Muscle layer of duodenum (tissue), 2 donors: ENCODE results near the gene RBPMS2.

Source experiments
- H3K27ac ChIP-seq: one replicate; pipeline ENCODE4 v1.7.0; 2013; ENCODE audit warnings: mild to moderate bottlenecking, low read length
- H3K27me3 ChIP-seq: one replicate; pipeline ENCODE4 v1.7.0; 2013; ENCODE audit warnings: low read depth, mild to moderate bottlenecking, control low read depth, low read length
- H3K36me3 ChIP-seq, 2 donors: one replicate each; pipeline ENCODE4 v1.7.0; 2013; ENCODE audit warnings: low read length in 2 of 2, control low read depth in 1 of 2, mild to moderate bottlenecking in 1 of 2; ENCODE audit not compliant: insufficient read depth in 2 of 2, control insufficient read depth in 1 of 2
- H3K4me1 ChIP-seq, 2 donors: one replicate each; pipeline ENCODE4 v1.7.0; 2013; ENCODE audit warnings: low read length in 2 of 2, mild to moderate bottlenecking in 2 of 2, control low read depth in 1 of 2, moderate library complexity in 1 of 2; ENCODE audit not compliant: insufficient read depth in 2 of 2, control insufficient read depth in 1 of 2
- H3K4me3 ChIP-seq, 2 donors: one replicate each; pipeline ENCODE4 v1.7.0; 2013; ENCODE audit warnings: low read length in 2 of 2, low read depth in 1 of 2, mild to moderate bottlenecking in 1 of 2
- H3K9me3 ChIP-seq, 2 donors: one replicate each; pipeline ENCODE4 v1.7.0; 2013; ENCODE audit warnings: low read length in 2 of 2, control low read depth in 1 of 2, mild to moderate bottlenecking in 1 of 2; ENCODE audit not compliant: control insufficient read depth in 1 of 2
- donor health status: healthy.

The RBPMS2 gene

DNA sequence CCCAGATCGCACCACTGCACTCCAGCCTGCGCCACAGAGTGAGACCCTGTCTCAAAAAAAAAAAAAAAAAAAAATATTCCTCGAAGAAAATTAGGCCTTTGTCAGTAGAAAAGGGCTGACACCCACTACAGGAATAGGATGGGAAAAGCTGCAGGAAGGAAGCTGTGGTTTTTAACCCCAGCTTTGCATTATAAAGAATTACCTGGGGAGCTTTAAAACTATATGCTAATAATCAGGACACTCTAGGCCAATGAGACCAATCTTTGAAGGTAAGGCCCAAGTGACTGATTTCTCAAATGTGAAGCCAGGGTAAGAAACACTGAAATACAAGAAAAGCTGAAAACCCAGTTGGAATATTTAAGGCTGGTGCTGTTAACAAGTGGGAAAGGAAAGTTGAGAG, 74.3 kb downstream of the RBPMS2 start:
- no peaks in the 10 kb centered on the region for H3K27me3 ChIP-seq
- H3K36me3 ChIP-seq: no peaks in the 10 kb centered on the region
- peak overlapping the region; percentile 81 to 84 for H3K4me3 ChIP-seq
- H3K4me1 ChIP-seq: peaks cover 36 to 70% of the 10 kb centered on the region in 2 donors
- H3K27ac ChIP-seq: peak overlapping the region; percentile 80
- H3K9me3 ChIP-seq: no peaks in the 10 kb centered on the region

DNA sequence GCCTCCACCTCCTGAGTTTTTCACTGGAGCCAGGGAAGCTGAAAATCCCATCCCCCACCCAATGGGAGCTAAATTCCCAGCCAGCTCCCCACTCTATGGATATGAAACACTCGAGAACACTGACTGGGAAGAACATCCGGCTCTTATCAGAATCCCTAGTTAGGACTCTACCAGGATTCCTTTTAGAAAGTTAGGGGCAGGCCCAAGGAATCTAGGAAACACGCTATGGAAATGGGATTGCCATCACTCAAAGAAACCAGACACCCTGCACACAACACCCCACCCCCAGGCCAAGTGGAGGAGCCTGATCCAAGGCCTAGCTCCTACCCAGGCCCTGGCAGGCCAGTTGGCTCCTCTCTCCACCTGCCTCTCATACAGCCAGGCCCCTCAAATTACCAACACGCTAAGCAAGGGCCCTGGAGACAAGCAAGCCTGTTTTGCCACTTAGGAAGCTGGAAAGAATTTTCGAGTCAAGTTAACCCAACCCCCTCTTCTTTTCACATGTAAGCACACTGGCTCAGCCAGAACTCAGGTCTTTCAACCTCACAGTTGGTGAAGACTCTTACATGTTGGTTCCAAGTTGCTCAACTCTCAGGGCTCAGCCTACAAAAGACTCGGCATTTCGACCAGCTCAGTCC, 75.5 kb downstream of the RBPMS2 start:
- Histone ChIP-seq H3K27ac (peak overlapping the region; percentile 67), H3K27me3 (no peaks in the 10 kb centered on the region), H3K36me3 (no peaks in the 10 kb centered on the region), H3K9me3 (no peaks in the 10 kb centered on the region), H3K4me3 (peak overlapping the region; percentile 81 to 84), H3K4me1 (peaks cover 36 to 82% of the 10 kb centered on the region in 2 donors)

DNA sequence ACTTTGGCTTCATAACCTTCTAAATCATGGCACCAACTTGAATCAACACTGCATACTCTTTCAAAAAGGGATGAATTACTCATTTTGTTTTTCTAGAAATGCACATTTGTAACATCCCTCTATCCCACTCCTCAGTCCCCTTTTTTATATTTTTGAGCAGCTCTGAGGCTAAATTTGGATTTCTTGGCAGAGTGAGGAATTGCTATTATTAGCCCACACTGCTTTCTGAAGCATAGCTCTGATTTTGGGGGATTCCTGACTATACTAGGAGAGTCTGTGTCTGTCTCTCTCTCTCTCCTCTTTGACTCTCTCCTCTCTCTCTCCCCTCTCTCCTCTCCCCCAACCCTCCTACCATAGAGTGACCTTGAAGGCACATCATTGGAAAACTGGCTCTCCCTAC, 76.6 kb downstream of the RBPMS2 start:
- Histone ChIP-seq H3K4me3 (peak overlapping the region; percentile 31 to 81), H3K27me3 (no peaks in the 10 kb centered on the region), H3K9me3 (no peaks in the 10 kb centered on the region), H3K4me1 (peaks cover 36 to 91% of the 10 kb centered on the region in 2 donors), H3K36me3 (no peaks in the 10 kb centered on the region), H3K27ac (peak overlapping the region; percentile 67)

DNA sequence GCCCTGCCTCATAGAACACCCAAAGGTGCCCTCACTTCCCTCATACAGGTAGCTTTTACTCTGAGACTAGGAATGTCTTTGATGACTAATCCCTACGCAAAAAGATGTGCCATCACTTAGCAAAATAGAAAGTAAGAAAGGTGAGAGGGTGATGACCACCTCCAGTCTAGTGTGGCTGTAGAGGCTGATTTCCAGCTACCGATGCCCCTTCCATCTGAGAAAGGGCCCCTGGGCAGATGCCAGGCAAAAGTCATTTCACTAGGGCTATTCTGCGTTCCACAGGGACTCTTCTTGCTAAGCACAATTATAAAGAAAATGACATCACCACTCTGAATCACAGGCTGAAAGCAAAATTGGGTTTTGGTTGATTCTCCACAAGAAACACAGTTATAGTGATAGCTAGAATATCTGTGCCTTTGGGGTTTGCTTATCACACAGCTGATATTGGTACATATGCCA, 77.4 kb downstream of the RBPMS2 start:
- Histone ChIP-seq H3K9me3 (no peaks in the 10 kb centered on the region), H3K27me3 (no peaks in the 10 kb centered on the region), H3K4me3 (no peak overlapping the region), H3K4me1 (peaks cover 38 to 93% of the 10 kb centered on the region in 2 donors), H3K36me3 (no peaks in the 10 kb centered on the region), H3K27ac (peak overlapping the region; percentile 2)

DNA sequence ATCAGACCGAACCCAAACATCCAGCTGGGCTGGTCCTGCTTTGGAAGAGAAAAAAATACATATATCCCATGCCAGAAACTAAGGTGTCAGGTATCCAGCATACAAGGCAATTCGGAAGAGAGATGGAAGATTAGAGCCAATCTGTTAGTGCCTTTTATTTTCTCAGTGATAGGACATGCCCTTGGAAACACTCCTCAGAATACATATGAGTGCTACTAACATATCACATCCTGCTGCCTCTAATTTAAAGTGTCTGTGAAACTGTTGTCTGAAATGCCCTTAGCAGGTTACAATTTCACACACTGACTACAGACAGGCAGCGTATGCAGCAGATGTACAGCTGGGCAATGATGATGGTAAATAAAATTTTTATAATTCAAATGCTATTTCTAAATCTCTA, 78.9 kb downstream of the RBPMS2 start:
- peaks cover 33 to 98% of the 10 kb centered on the region in 2 donors for H3K4me1 ChIP-seq
- no peaks in the 10 kb centered on the region for H3K9me3 ChIP-seq
- H3K4me3 ChIP-seq: no peak overlapping the region
- no peaks in the 10 kb centered on the region for H3K36me3 ChIP-seq
- no peaks in the 10 kb centered on the region for H3K27me3 ChIP-seq
- H3K27ac ChIP-seq: no peak overlapping the region

DNA sequence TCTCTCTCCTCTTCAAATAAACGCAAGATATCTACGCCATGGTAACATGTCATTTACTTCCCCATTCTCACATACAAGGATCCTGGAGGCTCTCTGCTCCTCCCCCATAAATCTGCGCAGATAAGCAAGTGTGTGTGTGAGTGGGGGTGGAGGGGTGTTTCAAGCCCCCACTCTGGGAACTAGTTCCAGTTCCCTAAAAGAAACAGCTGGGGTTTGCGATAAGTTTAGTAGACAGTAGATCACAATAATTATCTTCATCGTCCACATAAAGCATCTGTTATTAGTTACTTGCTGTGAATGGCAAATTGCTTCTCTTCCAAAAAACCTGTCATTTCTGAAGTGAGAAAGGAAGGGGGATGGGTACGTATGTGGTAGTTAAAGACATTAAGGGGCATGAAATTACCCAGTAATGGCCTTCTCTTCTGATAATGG, 79.8 kb downstream of the RBPMS2 start:
- H3K4me1 ChIP-seq: peaks cover 25 to 98% of the 10 kb centered on the region in 2 donors
- H3K27me3 ChIP-seq: no peaks in the 10 kb centered on the region
- no peak overlapping the region for H3K4me3 ChIP-seq
- no peaks in the 10 kb centered on the region for H3K9me3 ChIP-seq
- peak overlapping the region; percentile 17 for H3K27ac ChIP-seq
- H3K36me3 ChIP-seq: peaks cover 0 to 8% of the 10 kb centered on the region in 2 donors

DNA sequence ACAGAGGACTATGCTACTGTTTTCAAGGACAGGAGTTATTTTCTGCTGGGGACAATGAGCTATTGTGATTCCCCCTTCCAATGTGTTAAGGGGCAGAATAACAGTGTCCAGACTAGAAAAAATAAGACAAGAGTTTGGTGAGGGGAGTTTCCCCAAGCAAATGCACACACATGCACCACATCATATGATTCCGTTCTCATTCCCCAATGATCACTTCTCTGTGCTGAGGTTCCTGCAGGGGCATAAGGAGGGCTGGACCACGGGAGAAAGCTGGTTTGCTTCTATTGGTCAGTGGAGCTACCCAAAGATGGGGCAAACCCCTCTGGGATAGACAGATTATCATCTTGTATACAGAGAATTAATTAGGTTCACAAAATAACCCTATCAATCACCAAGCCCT, 80.6 kb downstream of the RBPMS2 start:
- Histone ChIP-seq H3K4me3 (no peak overlapping the region), H3K27ac (peak overlapping the region; percentile 17), H3K4me1 (peaks cover 18 to 98% of the 10 kb centered on the region in 2 donors), H3K36me3 (peaks cover 3 to 16% of the 10 kb centered on the region in 2 donors), H3K27me3 (no peaks in the 10 kb centered on the region), H3K9me3 (no peaks in the 10 kb centered on the region)

DNA sequence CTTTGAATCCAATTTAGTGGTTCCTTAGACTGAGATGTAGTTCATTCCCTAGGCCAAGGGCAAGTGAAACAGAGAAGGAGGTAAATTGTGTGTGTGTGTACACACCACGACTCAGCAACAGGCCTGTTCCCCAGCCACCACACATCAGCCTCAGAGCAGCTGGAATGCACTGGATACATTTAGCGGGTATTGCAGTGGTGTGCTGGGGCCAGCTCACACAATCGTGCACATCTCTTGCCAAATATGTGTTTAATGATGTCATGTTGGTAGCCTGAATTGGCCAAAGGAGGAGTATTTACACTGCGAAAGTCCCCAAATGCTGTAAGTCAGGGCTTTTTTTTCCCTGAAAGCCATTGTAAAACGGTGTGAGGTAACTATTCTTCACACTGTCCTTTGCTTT, 82.3 kb downstream of the RBPMS2 start:
- Histone ChIP-seq H3K27ac (peak overlapping the region; percentile 83), H3K4me1 (peaks cover 7 to 89% of the 10 kb centered on the region in 2 donors), H3K4me3 (no peak overlapping the region), H3K27me3 (no peaks in the 10 kb centered on the region), H3K36me3 (peaks cover 19 to 28% of the 10 kb centered on the region in 2 donors), H3K9me3 (no peaks in the 10 kb centered on the region)

DNA sequence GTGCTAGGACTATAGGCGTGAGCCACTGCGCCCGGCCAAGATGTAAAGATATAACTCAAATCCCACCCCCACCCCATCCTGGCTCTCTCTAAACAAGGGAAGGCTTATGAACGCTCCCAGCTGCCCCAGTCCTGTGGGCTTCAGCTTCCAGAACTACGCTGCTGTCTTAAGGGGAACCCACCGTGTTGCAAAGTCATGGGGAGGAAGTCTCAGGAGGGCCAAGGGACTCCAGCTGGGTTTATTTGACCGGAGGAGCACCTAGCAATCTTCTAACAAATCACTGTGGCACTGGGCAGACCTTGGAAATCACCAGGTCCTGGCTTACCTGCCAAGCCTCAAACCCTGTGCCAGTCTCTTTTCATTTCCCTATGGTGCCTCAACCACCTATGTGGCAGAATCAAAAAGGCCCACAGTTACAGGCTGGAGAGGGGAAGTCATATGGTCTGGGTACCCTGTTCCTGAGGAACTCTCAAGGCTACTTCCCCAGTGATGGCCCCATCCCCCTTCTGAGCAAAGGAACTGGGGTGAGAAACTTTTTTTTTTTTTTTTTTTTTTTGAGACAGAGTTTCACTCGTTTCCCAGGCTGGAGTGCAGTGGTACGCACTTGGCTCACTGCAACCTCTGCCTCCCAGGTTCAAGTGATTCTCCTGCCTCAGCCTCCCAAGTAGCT, 83.4 kb downstream of the RBPMS2 start:
- Histone ChIP-seq H3K9me3 (no peaks in the 10 kb centered on the region), H3K27ac (peak overlapping the region; percentile 57), H3K4me1 (peaks cover 7 to 89% of the 10 kb centered on the region in 2 donors), H3K27me3 (no peaks in the 10 kb centered on the region), H3K4me3 (no peak overlapping the region), H3K36me3 (peaks cover 30 to 37% of the 10 kb centered on the region in 2 donors)

DNA sequence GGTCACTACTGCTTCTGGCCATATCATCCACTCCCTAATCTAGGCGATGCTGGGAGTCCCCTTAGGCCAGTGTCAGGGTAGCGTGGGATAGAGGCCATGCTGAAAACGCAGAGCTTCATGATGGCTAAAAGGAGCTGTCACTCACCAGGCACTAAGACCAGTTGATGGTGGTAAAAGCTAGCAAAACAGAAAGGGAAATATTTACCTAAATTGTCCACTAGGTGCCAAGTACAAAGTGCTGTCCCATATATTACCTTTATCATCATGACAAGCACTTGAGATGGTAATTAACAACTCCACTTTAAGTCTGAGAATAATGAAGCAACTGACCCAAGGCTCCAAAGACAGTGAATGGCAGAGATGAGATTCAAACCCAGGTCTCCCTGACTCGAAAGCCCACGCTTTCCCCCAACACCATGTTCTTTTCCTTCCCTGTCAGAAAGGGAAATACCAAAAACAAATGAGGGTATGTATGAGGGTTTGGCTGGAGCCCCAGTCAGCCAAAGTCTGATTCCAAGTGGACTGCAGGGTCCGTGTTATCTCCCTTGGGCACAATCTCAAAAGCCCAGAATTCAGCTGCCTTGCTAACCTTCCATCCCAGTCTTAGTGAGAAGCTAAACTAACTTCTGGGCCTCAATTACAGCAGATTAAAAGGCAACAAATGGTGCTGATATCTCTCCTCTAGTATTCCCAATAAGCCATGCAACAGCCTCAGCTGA, 84.7 kb downstream of the RBPMS2 start:
- H3K9me3 ChIP-seq: no peaks in the 10 kb centered on the region
- no peaks in the 10 kb centered on the region for H3K27me3 ChIP-seq
- no peak overlapping the region for H3K4me3 ChIP-seq
- H3K36me3 ChIP-seq: peaks cover 32 to 41% of the 10 kb centered on the region in 2 donors
- H3K27ac ChIP-seq: no peak overlapping the region
- peaks cover 7 to 86% of the 10 kb centered on the region in 2 donors for H3K4me1 ChIP-seq

DNA sequence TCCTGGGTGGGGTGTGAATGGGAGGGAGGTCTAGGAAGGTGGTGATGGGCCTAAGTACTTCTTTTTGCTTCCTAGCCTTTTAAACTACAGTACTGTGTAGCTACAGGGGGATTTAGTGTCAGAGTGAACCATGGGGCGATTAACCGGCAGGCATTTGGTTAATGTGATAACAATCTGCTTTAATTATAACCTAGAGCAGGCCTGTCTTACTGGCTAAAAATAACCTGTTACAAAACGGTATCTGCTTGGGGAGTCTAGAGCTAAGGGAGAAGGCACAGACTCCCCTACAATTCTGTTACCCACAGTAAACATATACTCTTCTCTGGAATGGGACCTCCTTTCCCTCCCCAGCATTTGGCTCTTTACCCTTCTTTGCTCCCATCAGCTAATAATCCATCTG, 85.4 kb downstream of the RBPMS2 start:
- H3K36me3 ChIP-seq: peaks cover 32 to 48% of the 10 kb centered on the region in 2 donors
- H3K4me3 ChIP-seq: no peak overlapping the region
- H3K27ac ChIP-seq: no peak overlapping the region
- no peaks in the 10 kb centered on the region for H3K9me3 ChIP-seq
- peaks cover 7 to 79% of the 10 kb centered on the region in 2 donors for H3K4me1 ChIP-seq
- no peaks in the 10 kb centered on the region for H3K27me3 ChIP-seq
